BLaER1 treated with 17β-estradiol and CSF1 and Interleukin-3, amounts not matched to agents 10 nM and 100 nM (cell line): ENCODE data around the gene YWHAQ.
A peak's percentile ranks its signal among the peaks of the same experiment; 100 is the strongest.
"Not testable (repeated sequence)": the region's sequence is repeated elsewhere in the genome, so short reads cannot be mapped to it uniquely, and the experiment has no call there.

Source experiments
- H3K27ac ChIP-seq, 11 experiments: shearing (Covaris generic); formaldehyde crosslinking; 2 replicates each; pipeline ENCODE4 v1.8.1; 2022
- H3K27me3 ChIP-seq, 11 experiments: shearing (Covaris generic); formaldehyde crosslinking; 2 replicates each; pipeline ENCODE4 v1.8.1; 2022
- H3K36me3 ChIP-seq, 11 experiments: shearing (Covaris generic); formaldehyde crosslinking; 2 replicates each; pipeline ENCODE4 v1.8.1; 2022
- H3K4me1 ChIP-seq, 10 experiments: shearing (Covaris generic); formaldehyde crosslinking; 2 replicates each; pipeline ENCODE4 v1.8.1; 2022
- H3K4me2 ChIP-seq, 11 experiments: shearing (Covaris generic); formaldehyde crosslinking; 2 replicates each; pipeline ENCODE4 v1.8.1; 2022
- H3K4me3 ChIP-seq, 10 experiments: shearing (Covaris generic); formaldehyde crosslinking; 2 replicates each; pipeline ENCODE4 v1.8.1; 2022
- H3K9ac ChIP-seq, 11 experiments: shearing (Covaris generic); formaldehyde crosslinking; 2 replicates each; pipeline ENCODE4 v1.8.1; 2022
- H3K9me3 ChIP-seq, 11 experiments: shearing (Covaris generic); formaldehyde crosslinking; replicated peaks in 1 of 11; 2 replicates each; pipeline ENCODE4 v1.8.1; 2022
- H4K20me1 ChIP-seq, 11 experiments: shearing (Covaris generic); formaldehyde crosslinking; 2 replicates each; pipeline ENCODE4 v1.8.1; 2022
- Cebpa-rat ChIP-seq, 11 experiments: shearing (Covaris generic); IDR thresholded peaks; 2 replicates each; pipeline ENCODE4 v1.8.1; 2022

Gene YWHAQ

DNA sequence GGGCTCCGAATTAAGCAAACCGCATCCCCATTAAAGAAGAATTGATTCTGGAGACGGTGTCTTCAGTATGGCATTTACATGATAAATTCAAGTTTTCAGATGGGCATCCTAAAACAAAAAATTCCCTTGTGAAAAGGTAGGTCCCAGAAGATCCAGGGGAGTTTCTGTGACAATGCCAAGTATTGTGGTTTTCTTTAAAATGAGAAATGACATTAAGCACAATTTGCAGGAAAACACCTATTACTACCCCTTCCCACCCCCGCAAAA is 689 bp upstream of the YWHAQ start:
- no peak for TF ChIP-seq Cebpa-rat (IDR thresholded peaks at IDR 0.05)
- Histone ChIP-seq H3K4me2 (peak overlapping the region; percentile 45 to 88 (median 70)), H3K27me3 (no peaks in the 10 kb centered on the region), H3K9me3 (peaks cover 0 to 25% (median 18%) of the 10 kb centered on the region in 11 experiments; a peak in 18 of 22 replicates), H4K20me1 (peaks cover 31 to 39% (median 39%) of the 10 kb centered on the region in 11 experiments; a peak in 21 of 22 replicates), H3K4me1 (peaks cover 22 to 36% (median 27%) of the 10 kb centered on the region in 10 experiments), H3K27ac (peak overlapping the region in 7 of 11 experiments; percentile 16 to 96 (median 47); a peak in 7 of 22 replicates), H3K4me3 (peak overlapping the region; percentile 71 to 98 (median 95); a peak in 19 of 20 replicates), H3K36me3 (peaks cover 13 to 37% (median 36%) of the 10 kb centered on the region in 11 experiments; a peak in 21 of 22 replicates), H3K9ac (peak overlapping the region in 7 of 11 experiments; percentile 7 to 96 (median 57); a peak in 7 of 22 replicates)

DNA sequence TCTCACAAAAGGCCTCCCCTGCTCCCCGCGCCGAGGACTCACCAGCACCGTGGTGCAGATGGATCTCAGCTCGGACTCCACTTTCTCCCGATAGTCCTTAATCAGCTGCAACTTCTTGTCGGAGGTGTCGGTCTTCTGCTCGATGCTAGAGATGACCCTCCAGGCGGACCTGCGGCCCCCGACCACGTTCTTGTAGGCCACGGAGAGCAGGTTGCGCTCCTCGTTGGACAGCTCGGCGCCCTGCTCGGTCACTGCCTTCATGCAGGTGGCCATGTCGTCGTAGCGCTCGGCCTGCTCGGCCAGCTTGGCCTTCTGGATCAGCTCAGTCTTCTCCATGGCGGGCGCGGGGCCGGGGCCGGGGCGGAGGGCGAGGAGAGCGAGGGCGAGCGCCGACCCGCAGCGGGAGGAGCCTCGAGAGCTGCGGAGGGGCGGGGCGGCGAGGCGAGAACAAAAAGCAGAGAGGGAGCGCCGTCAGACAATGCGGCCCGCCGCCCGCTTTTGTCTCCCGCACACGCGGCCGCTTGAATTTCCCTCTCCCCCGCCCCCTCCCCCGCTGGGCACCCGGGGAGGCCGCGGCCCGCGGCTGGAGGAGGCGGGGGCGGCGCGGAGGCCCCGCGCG is 571 bp downstream of the YWHAQ start:
- no peaks in the 10 kb centered on the region for H3K27me3 ChIP-seq
- H3K4me3 ChIP-seq: peak overlapping the region; percentile 71 to 98 (median 95)
- TF ChIP-seq Cebpa-rat (IDR thresholded peaks at IDR 0.05): no peak
- peak overlapping the region; percentile 91 to 97 (median 95) for H3K9ac ChIP-seq
- H4K20me1 ChIP-seq: peaks cover 44 to 52% (median 51%) of the 10 kb centered on the region in 11 experiments; a peak in 21 of 22 replicates
- peaks cover 31 to 43% (median 36%) of the 10 kb centered on the region in 10 experiments for H3K4me1 ChIP-seq
- H3K36me3 ChIP-seq: peaks cover 16 to 50% (median 49%) of the 10 kb centered on the region in 11 experiments; a peak in 21 of 22 replicates
- peaks cover 0 to 25% (median 18%) of the 10 kb centered on the region in 11 experiments; a peak in 18 of 22 replicates for H3K9me3 ChIP-seq
- peak overlapping the region; percentile 73 to 97 (median 90) for H3K4me2 ChIP-seq
- peak overlapping the region; percentile 89 to 97 (median 95) for H3K27ac ChIP-seq

DNA sequence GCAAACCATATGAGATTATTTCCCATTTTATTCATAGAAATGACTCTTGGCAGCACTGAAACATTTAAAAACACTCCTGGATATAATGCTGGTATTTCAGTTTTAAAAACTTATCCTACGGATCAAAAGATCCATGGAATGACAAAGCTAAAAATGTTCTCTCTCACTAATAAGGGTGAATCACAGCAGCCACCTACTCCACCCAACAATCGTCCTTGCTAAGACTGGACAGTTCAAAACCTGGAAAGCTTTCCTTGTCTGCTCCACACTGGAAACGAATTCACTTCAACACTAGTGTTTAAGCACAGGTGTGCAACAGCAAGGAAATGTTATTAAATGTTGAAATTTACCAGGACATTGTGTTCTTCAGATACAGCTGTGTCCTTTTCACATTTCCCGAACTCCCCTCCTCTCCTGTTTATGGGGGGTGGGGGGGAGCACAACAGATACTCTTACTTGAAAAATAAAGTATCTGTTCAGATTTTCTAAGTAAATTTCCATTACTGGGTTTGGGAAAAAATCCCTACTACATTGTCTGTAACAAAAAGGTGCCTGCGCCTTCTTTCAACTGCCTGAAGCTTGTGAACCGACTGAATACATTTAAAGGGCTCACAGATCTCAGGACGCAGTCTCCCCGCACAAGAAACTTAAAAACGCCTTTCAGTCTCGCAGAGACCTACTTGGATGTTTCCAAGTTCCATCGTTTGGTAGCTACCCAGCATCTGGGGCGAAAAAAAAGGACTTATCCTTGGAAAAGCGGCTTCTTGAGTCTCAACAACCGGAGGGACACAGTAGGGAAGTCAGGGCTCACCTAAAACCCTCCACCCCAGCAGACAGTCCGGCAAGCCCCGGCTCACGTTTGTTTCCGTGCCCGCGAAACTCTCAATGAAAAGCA is 1.3 kb downstream of the YWHAQ start:
- Histone ChIP-seq H3K4me1 (peaks cover 31 to 50% (median 39%) of the 10 kb centered on the region in 10 experiments), H3K4me3 (peak overlapping the region; percentile 71 to 98 (median 95)), H3K27ac (peak overlapping the region; percentile 89 to 97 (median 95)), H3K9me3 (peaks cover 0 to 25% (median 18%) of the 10 kb centered on the region in 11 experiments; a peak in 18 of 22 replicates), H3K4me2 (peak overlapping the region; percentile 73 to 97 (median 90)), H3K36me3 (peaks cover 16 to 58% (median 56%) of the 10 kb centered on the region in 11 experiments; a peak in 21 of 22 replicates), H4K20me1 (peaks cover 49 to 59% (median 59%) of the 10 kb centered on the region in 11 experiments; a peak in 21 of 22 replicates), H3K27me3 (no peaks in the 10 kb centered on the region), H3K9ac (peak overlapping the region; percentile 91 to 97 (median 95))
- TF ChIP-seq Cebpa-rat (IDR thresholded peaks at IDR 0.05): no peak

DNA sequence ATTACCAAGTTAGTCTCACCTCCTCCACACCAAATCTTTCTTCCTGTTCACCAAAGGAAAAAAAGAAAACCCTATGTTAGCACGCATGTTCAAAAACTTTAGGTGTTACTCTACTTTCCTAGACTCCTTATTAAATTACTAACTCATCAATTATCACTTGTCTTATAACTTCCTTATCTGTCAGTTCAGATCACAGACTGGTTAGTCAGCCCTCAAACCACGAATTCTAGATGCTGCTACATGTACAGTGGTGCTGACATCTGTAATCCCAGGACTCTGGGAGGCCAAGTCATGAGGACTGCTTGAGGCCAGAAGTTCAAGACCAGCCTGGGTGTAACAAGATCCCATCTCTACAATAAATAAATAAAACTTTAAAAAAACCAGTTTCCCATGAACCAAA is 3.5 kb downstream of the YWHAQ start:
- no peaks in the 10 kb centered on the region for H3K27me3 ChIP-seq
- H3K4me3 ChIP-seq: peak overlapping the region in 8 of 10 experiments; percentile 72 to 98 (median 96); a peak in 12 of 20 replicates
- peaks cover 32 to 79% (median 78%) of the 10 kb centered on the region in 11 experiments for H3K36me3 ChIP-seq
- no peak for TF ChIP-seq Cebpa-rat (IDR thresholded peaks at IDR 0.05)
- H3K9me3 ChIP-seq: peaks cover 0 to 15% (median 11%) of the 10 kb centered on the region in 11 experiments; a peak in 18 of 22 replicates
- H4K20me1 ChIP-seq: peaks cover 71 to 81% (median 80%) of the 10 kb centered on the region in 11 experiments; a peak in 21 of 22 replicates
- H3K9ac ChIP-seq: peak overlapping the region in 8 of 11 experiments; percentile 15 to 97 (median 96); a peak in 9 of 22 replicates
- peaks cover 31 to 52% (median 46%) of the 10 kb centered on the region in 10 experiments for H3K4me1 ChIP-seq
- H3K27ac ChIP-seq: peak overlapping the region in 3 of 11 experiments; percentile 9 to 39 (median 18); a peak in 5 of 22 replicates
- peak overlapping the region; percentile 73 to 97 (median 90) for H3K4me2 ChIP-seq

DNA sequence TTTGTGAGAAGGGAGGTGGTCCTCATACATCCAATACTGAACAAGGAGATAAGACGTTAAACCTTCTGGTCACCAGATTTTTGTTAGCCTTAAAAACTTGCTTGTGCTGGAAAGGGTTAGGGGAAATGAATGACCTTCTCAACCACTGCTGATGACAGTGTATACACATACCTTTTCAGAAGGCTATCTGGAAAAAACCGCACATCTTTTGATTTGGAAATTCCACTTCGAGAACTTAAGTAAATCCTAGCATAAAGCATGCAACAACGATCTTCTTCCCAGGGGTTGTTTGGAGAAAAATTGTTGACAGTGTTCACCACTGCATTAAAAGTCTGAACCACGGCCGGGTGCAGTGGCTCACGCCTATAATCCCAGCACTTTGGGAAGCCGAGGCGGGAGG is 7.6 kb downstream of the YWHAQ start:
- Histone ChIP-seq H3K36me3 (peaks cover 30 to 90% (median 72%) of the 10 kb centered on the region in 11 experiments), H3K27me3 (no peaks in the 10 kb centered on the region), H3K27ac (no peak overlapping the region), H3K9ac (no peak overlapping the region), H3K4me2 (peak overlapping the region in 1 of 11 experiments; percentile 29; a peak in 1 of 22 replicates), H3K4me1 (peaks cover 53 to 79% (median 72%) of the 10 kb centered on the region in 10 experiments), H3K9me3 (peaks cover 0 to 4% (median 0%) of the 10 kb centered on the region in 11 experiments; a peak in 1 of 22 replicates), H4K20me1 (peaks cover 83 to 100% (median 100%) of the 10 kb centered on the region in 11 experiments; a peak in 21 of 22 replicates), H3K4me3 (no peak overlapping the region)
- TF ChIP-seq Cebpa-rat (IDR thresholded peaks at IDR 0.05): no peak

DNA sequence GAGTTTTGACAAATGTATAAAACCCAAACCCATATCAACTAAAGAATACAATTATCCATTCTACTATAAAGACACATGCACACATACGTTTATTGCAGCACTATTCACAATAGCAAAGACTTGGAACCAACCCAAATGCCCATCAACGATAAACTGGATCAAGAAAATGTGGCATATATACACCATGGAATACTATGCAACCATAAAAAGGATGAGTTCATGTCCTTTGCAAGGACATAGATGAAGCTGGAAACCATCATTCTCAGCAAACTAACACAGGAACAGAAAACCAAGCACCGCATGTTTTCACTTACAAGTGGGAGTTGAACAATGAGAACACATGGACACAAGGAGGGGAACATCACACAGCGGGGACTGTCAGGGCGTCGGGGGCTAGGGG is 9.1 kb downstream of the YWHAQ start:
- H3K9me3 ChIP-seq, H3K27ac ChIP-seq, H3K4me3 ChIP-seq, H3K27me3 ChIP-seq, H3K9ac ChIP-seq: not testable (repeated sequence)
- peaks cover 32 to 88% (median 70%) of the 10 kb centered on the region in 11 experiments for H3K36me3 ChIP-seq
- peak overlapping the region in 6 of 11 experiments; percentile 76 to 84 (median 80); a peak in 7 of 22 replicates for H3K4me2 ChIP-seq
- peaks cover 76 to 100% (median 100%) of the 10 kb centered on the region in 11 experiments; a peak in 21 of 22 replicates for H4K20me1 ChIP-seq
- peaks cover 44 to 78% (median 66%) of the 10 kb centered on the region in 10 experiments for H3K4me1 ChIP-seq

DNA sequence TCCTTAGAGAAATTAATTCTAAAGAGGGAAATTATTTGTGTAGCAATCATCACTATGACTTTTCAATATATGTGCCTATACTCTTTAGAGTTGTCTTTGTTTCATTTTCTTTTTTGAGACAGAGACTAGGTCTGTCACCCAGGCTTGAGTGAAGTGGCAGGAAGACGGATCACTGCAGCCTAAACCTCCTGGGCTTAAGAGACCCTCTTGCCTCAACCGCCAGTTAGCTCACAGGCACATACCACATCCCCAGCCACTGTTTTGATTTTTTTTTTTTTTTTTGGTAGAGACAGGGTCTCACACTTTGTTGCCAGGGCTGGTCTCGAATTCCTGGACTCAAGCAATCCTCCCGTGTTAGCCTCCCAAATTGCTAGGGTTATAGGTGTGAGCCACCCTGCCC is 12.4 kb downstream of the YWHAQ start:
- H3K9me3 ChIP-seq: peaks cover 0 to 4% (median 0%) of the 10 kb centered on the region in 11 experiments; a peak in 1 of 22 replicates
- H3K4me2 ChIP-seq: peak overlapping the region; percentile 71 to 94 (median 78)
- peak in 1 of 11 experiments; percentile 52; a peak in 1 of 22 replicates for TF ChIP-seq Cebpa-rat (IDR thresholded peaks at IDR 0.05)
- H3K4me1 ChIP-seq: peaks cover 67 to 89% (median 75%) of the 10 kb centered on the region in 10 experiments
- H3K27me3 ChIP-seq: no peaks in the 10 kb centered on the region
- peak overlapping the region; percentile 44 to 77 (median 63); a peak in 20 of 22 replicates for H3K9ac ChIP-seq
- H3K27ac ChIP-seq: peak overlapping the region; percentile 53 to 71 (median 64); a peak in 20 of 22 replicates
- H3K4me3 ChIP-seq: peak overlapping the region in 6 of 10 experiments; percentile 22 to 47 (median 32); a peak in 8 of 20 replicates
- H3K36me3 ChIP-seq: peaks cover 25 to 87% (median 69%) of the 10 kb centered on the region in 11 experiments
- peaks cover 72 to 100% (median 100%) of the 10 kb centered on the region in 11 experiments; a peak in 21 of 22 replicates for H4K20me1 ChIP-seq

DNA sequence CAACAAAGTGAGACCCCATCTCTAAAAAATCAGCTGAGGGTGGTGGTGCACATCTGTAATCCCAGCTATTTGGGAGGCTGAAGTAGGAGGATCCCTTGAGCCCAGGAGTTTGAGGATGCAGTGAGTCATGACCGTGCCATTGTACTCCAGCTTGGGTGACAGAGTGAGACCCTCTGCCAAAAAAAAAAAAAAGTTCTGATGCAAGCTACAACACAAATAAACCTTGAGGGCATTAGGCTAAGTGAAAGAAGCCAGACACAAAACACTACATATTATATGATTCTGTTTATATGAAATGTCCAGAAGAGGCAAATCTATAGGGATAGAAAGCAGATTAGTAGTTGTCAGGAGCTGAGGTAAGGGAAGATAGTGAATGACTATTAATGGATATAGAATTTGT is 13.0 kb downstream of the YWHAQ start:
- Histone ChIP-seq H4K20me1 (peaks cover 72 to 100% (median 100%) of the 10 kb centered on the region in 11 experiments; a peak in 21 of 22 replicates), H3K9me3 (0 out of 22 replicates have a peak, but pooled peaks cover 0 to 3% (median 0%) of the 10 kb centered on the region in 11 experiments), H3K27me3 (no peaks in the 10 kb centered on the region), H3K36me3 (peaks cover 18 to 87% (median 66%) of the 10 kb centered on the region in 11 experiments), H3K4me2 (peak overlapping the region; percentile 47 to 94 (median 78); a peak in 20 of 22 replicates), H3K4me3 (no peak overlapping the region; a peak in 1 of 20 replicates), H3K9ac (peak overlapping the region in 2 of 11 experiments; percentile 59 to 70; a peak in 3 of 22 replicates), H3K4me1 (peaks cover 73 to 91% (median 81%) of the 10 kb centered on the region in 10 experiments), H3K27ac (peak overlapping the region in 9 of 11 experiments; percentile 8 to 71 (median 61); a peak in 13 of 22 replicates)
- TF ChIP-seq Cebpa-rat (IDR thresholded peaks at IDR 0.05): no peak
